Fibroblast of lung (primary cell): Measurements from ENCODE around the gene SLC24A3. TPM values are rescaled to one million over a fixed set of nuclear protein-coding genes. Genes with fewer than 3 reads are reported as not detected.

Source experiments
- DNase-seq, 2 donors: peaks; one replicate each; pipeline versions ENCODE4 v3.0.0 to v3.0.0-alpha.2; 2010; ENCODE audit warnings: low read depth in 2 of 2
- H2AFZ ChIP-seq: 2 replicates; pipeline ENCODE4 v1.5.1; 2012; ENCODE audit warnings: low read length, control low read depth, inconsistent platforms
- H3K27ac ChIP-seq: 2 replicates; pipeline ENCODE4 v1.5.1; 2011; ENCODE audit warnings: low read length, control low read depth; ENCODE audit not compliant: insufficient read depth
- H3K27me3 ChIP-seq: 2 replicates; pipeline ENCODE4 v1.5.1; 2011; ENCODE audit warnings: mild to moderate bottlenecking, low read length; ENCODE audit not compliant: control insufficient read depth, insufficient read depth
- H3K36me3 ChIP-seq: 2 replicates; pipeline ENCODE4 v1.5.1; 2011; ENCODE audit warnings: low read length; ENCODE audit not compliant: control insufficient read depth, insufficient read depth
- H3K4me1 ChIP-seq: 2 replicates; pipeline ENCODE4 v1.5.1; 2011; ENCODE audit warnings: low read length; ENCODE audit not compliant: control insufficient read depth, insufficient read depth; ENCODE audit errors: extremely low read depth
- H3K4me2 ChIP-seq: 2 replicates; pipeline ENCODE4 v1.5.1; 2011; ENCODE audit warnings: low read length, control low read depth; ENCODE audit not compliant: insufficient read depth; ENCODE audit errors: extremely low read depth
- H3K4me3 ChIP-seq, 4 experiments: fragments of 200-600 bp in 1 of 4; sonication (generic) in 1 of 4; replicated peaks in 1 of 4; 2 replicates each; pipeline ENCODE4 v1.5.1; 2011 to 2016; ENCODE audit warnings: low read length in 4 of 4, low read depth in 3 of 4, mild to moderate bottlenecking in 3 of 4, control low read depth in 2 of 4, inconsistent platforms in 1 of 4, mixed read lengths in 1 of 4; ENCODE audit not compliant: insufficient read depth in 1 of 4; ENCODE audit errors: control extremely low read depth in 1 of 4
- H3K79me2 ChIP-seq: 2 replicates; pipeline ENCODE4 v1.5.1; 2012; ENCODE audit warnings: mild to moderate bottlenecking, low read length, inconsistent platforms; ENCODE audit not compliant: control insufficient read depth, insufficient read depth
- H3K9ac ChIP-seq: 2 replicates; pipeline ENCODE4 v1.5.1; 2011; ENCODE audit warnings: mild to moderate bottlenecking, low read length, control low read depth; ENCODE audit not compliant: insufficient read depth
- H3K9me3 ChIP-seq: 2 replicates; pipeline ENCODE4 v1.5.1; 2012; ENCODE audit warnings: low read depth, low read length; ENCODE audit not compliant: control insufficient read depth, insufficient read depth
- H4K20me1 ChIP-seq: 2 replicates; pipeline ENCODE4 v1.5.1; 2011; ENCODE audit warnings: low read length; ENCODE audit not compliant: control insufficient read depth, insufficient read depth; ENCODE audit errors: extremely low read depth
- EZH2 ChIP-seq: IDR thresholded peaks from 2 replicates; pipeline ENCODE4 v1.5.1; 2012; ENCODE audit warnings: low read length, control low read depth, mild to moderate bottlenecking; ENCODE audit errors: missing control alignments
- polyA plus RNA-seq, 2 donors: library from polyadenylated mRNA; depleted of rRNA in 1 of 2; stranded (reverse) in 1 of 2; unstranded in 1 of 2; fragments of >200 nt; gene quantifications; 2 replicates each; pipeline ENCODE4 v1.2.1, GENCODE V29; 2011 to 2012; ENCODE audit warnings: missing spikeins in 1 of 2
- total RNA-seq: library from RNA; depleted of rRNA; stranded (reverse); fragments of >200 nt; gene quantifications from 2 replicates; pipeline ENCODE4 v1.2.1, GENCODE V29; 2014
- TF ChIP-seq, protein P1 (sequence below), 2 donors: IDR thresholded peaks in 1 of 2; conservative IDR thresholded peaks in 1 of 2; 1 replicate in 1 of 2; 2 replicates in 1 of 2; pipeline ENCODE4 v1.5.1; 2011 to 2012; ENCODE audit warnings: low read length in 2 of 2, control low read depth in 1 of 2, inconsistent platforms in 1 of 2, low read depth in 1 of 2, mild to moderate bottlenecking in 1 of 2

SLC24A3 gene
- total and polyA plus RNA-seq, 2 donors (not counting 1 experiment from before 2014, with no cell fraction given) = 0.03 to 1.8 TPM

DNA sequence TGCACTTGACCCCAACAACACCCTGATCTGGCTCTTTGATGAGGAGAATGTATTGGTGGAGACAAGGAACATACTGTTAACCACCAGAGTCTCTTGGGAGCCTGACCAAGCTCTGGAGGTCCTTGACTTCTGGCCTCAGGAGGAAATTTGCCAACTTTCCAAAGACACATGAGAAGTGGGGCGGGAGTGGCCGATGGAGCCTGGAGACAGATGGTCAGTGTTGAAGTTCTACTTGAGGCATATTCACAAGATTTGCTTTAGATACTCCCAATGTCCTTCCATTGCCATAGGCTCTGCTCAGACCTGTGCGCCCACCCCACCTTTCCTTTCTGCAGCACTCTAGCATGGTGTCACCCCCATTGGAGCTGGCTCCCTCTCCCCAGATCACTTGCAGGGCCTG, 241.0 kb downstream of the SLC24A3 start:
- Histone ChIP-seq H2AFZ (no peak overlapping the region), H3K9ac (no peak overlapping the region), H4K20me1 (no peaks in the 10 kb centered on the region), H3K4me1 (no peaks in the 10 kb centered on the region), H3K4me2 (no peak overlapping the region), H3K27me3 (no peaks in the 10 kb centered on the region), H3K4me3 (no peak overlapping the region), H3K9me3 (no peaks in the 10 kb centered on the region), H3K27ac (no peak overlapping the region), H3K79me2 (no peaks in the 10 kb centered on the region), H3K36me3 (no peaks in the 10 kb centered on the region)
- TF ChIP-seq EZH2 = no peak
- TF ChIP-seq, protein P1, sequence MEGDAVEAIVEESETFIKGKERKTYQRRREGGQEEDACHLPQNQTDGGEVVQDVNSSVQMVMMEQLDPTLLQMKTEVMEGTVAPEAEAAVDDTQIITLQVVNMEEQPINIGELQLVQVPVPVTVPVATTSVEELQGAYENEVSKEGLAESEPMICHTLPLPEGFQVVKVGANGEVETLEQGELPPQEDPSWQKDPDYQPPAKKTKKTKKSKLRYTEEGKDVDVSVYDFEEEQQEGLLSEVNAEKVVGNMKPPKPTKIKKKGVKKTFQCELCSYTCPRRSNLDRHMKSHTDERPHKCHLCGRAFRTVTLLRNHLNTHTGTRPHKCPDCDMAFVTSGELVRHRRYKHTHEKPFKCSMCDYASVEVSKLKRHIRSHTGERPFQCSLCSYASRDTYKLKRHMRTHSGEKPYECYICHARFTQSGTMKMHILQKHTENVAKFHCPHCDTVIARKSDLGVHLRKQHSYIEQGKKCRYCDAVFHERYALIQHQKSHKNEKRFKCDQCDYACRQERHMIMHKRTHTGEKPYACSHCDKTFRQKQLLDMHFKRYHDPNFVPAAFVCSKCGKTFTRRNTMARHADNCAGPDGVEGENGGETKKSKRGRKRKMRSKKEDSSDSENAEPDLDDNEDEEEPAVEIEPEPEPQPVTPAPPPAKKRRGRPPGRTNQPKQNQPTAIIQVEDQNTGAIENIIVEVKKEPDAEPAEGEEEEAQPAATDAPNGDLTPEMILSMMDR (conservative IDR thresholded peaks at IDR 0.05 in 1 of 2, IDR thresholded peaks at IDR 0.05 in 1 of 2; ENCODE audit: low read depth in 1 of 2, low read length in 2 of 2) = no peak
- DNase-seq = no peak

DNA sequence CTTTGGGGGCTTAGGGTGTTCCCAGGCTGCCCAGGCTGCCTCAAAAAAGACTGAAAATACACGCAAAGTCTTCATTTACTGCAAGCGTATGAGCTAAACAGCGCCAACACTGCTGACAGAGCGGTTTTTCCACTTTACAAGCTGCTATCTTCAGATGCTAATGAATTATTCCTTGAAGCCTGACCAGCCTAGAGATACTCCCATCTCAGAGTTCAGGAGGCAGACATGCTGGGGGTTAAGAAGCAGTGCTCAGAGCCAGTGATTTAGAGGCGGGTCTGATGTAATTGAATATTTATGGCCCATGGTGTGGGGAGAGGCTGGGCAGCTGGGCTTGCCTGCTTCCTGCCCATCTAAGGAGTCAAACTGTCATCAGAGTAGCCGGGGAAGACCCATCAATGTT, 241.4 kb downstream of the SLC24A3 start:
- no peak overlapping the region for H3K27ac ChIP-seq
- no peak for TF ChIP-seq EZH2
- TF ChIP-seq, protein P1 (conservative IDR thresholded peaks at IDR 0.05 in 1 of 2, IDR thresholded peaks at IDR 0.05 in 1 of 2; ENCODE audit: low read depth in 1 of 2, low read length in 2 of 2) = no peak

DNA sequence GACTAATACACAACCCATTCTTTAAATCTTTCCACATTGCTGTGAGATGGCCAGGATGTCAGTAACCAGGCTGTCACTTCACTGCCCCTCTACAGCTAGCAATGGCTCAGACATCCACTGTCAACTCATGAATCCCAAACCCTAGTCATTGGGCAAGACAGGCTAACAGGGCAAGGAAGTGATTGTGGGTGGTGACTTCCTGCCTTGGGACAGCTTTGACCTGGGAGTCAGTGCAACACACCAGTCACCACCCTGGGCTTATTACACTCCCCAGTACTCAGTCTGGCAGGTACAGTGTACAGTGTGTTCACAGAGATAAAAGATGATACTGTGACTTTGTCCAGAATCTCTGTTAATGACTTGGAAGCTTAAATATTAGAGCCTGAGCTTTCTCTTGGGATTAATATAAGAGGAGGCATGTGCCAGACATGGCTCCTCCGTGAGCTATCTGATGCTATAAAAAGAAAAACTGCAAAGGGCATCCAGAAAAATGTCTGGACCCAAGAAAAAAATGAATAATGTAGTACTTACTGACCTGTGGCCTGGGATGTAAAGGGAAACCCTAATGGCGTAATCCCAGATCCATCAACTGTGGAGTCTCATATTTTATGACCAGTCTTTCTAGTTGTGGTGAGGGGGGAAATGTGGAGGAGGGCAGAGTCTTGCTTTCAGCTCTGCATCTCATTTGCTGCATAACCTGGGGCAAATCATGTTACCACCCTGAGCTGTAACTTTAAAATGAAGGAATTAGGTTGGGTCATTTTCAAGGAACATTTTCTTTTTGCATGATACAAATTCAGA, 244.4 kb downstream of the SLC24A3 start:
- Histone ChIP-seq H2AFZ (no peak overlapping the region), H3K9ac (no peak overlapping the region), H3K27ac (no peak overlapping the region), H3K79me2 (no peaks in the 10 kb centered on the region), H3K4me3 (no peak overlapping the region), H3K9me3 (no peaks in the 10 kb centered on the region), H3K4me1 (no peaks in the 10 kb centered on the region), H3K27me3 (no peaks in the 10 kb centered on the region), H3K36me3 (no peaks in the 10 kb centered on the region), H4K20me1 (no peaks in the 10 kb centered on the region), H3K4me2 (no peak overlapping the region)
- no peak for DNase-seq
- TF ChIP-seq EZH2 = no peak
- TF ChIP-seq, protein P1 (conservative IDR thresholded peaks at IDR 0.05 in 1 of 2, IDR thresholded peaks at IDR 0.05 in 1 of 2; ENCODE audit: low read depth in 1 of 2, low read length in 2 of 2) = no peak

More for the DNA sequence above, 241.4 kb downstream of the SLC24A3 start:
- Histone ChIP-seq H2AFZ (no peak overlapping the region), H3K9ac (no peak overlapping the region), H3K4me2 (no peak overlapping the region), H3K36me3 (no peaks in the 10 kb centered on the region), H3K4me3 (no peak overlapping the region), H3K4me1 (no peaks in the 10 kb centered on the region), H3K27me3 (no peaks in the 10 kb centered on the region), H3K79me2 (no peaks in the 10 kb centered on the region), H3K9me3 (no peaks in the 10 kb centered on the region), H4K20me1 (no peaks in the 10 kb centered on the region)
- no peak for DNase-seq
